PC-3 (cell line): Measurements from ENCODE around the gene ZNF576.

ENCODE experiments used
- EZH2 ChIP-seq: fragments of 300-600 bp; sonication (generic); IDR thresholded peaks from one replicate; pipeline ENCODE4 v1.6.1; 2017; ENCODE audit warnings: antibody characterized with exemption, mild to moderate bottlenecking, low read length; ENCODE audit not compliant: unreplicated experiment
- EZH2phosphoT487 ChIP-seq: fragments of 300-600 bp; sonication (generic); IDR thresholded peaks from 2 replicates; pipeline ENCODE4 v1.6.1; 2018; ENCODE audit warnings: mild to moderate bottlenecking, antibody characterized with exemption, low read length, borderline replicate concordance
- TF ChIP-seq, protein P1 (sequence below): fragments of 300-600 bp; sonication (generic); conservative IDR thresholded peaks from 2 replicates; pipeline ENCODE4 v1.5.1; 2017; ENCODE audit warnings: antibody characterized with exemption, low read depth, mild to moderate bottlenecking, low read length

- TF ChIP-seq, protein P1, sequence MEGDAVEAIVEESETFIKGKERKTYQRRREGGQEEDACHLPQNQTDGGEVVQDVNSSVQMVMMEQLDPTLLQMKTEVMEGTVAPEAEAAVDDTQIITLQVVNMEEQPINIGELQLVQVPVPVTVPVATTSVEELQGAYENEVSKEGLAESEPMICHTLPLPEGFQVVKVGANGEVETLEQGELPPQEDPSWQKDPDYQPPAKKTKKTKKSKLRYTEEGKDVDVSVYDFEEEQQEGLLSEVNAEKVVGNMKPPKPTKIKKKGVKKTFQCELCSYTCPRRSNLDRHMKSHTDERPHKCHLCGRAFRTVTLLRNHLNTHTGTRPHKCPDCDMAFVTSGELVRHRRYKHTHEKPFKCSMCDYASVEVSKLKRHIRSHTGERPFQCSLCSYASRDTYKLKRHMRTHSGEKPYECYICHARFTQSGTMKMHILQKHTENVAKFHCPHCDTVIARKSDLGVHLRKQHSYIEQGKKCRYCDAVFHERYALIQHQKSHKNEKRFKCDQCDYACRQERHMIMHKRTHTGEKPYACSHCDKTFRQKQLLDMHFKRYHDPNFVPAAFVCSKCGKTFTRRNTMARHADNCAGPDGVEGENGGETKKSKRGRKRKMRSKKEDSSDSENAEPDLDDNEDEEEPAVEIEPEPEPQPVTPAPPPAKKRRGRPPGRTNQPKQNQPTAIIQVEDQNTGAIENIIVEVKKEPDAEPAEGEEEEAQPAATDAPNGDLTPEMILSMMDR = no peak
- TF ChIP-seq EZH2phosphoT487 (no peak), EZH2 (no peak)
Measured at GRCh38 chr19:43551399-43552197, 44.8 kb upstream of the ZNF576 start.
